Measurements from ENCODE around the gene KCTD12.
A peak's percentile ranks its signal among the peaks of the same experiment; 100 is the strongest.

KCTD12 gene

GRCh38 chr13:76887076-76887563 is 915 bp upstream of the KCTD12 start:
- DNase-seq (ENCODE audit: low spot score), result no peak

- no peak for DNase-seq (ENCODE audit: low spot score)
These were observed 257 bp downstream of the KCTD12 start for GRCh38 chr13:76886005-76886291.

GRCh38 chr13:76885203-76886004 is 801 bp downstream of the KCTD12 start:
- no peak for DNase-seq (ENCODE audit: low spot score)

GRCh38 chr13:76884907-76885202 is 1.4 kb downstream of the KCTD12 start:
- DNase-seq (ENCODE audit: low spot score), result no peak

- no peak for DNase-seq (ENCODE audit: low spot score)
These were observed 1.9 kb downstream of the KCTD12 start for GRCh38 chr13:76884186-76884906.

GRCh38 chr13:76883236-76883635 is 3.0 kb downstream of the KCTD12 start:
- no peak for DNase-seq (ENCODE audit: low spot score)

GRCh38 chr13:76882431-76882830 is 3.8 kb downstream of the KCTD12 start:
- DNase-seq (ENCODE audit: low spot score), result peak; percentile 38

- DNase-seq (ENCODE audit: low spot score), result no peak
These were observed 6.3 kb downstream of the KCTD12 start for GRCh38 chr13:76879883-76880270.

- DNase-seq (ENCODE audit: low spot score), result peak; percentile 60
These were observed 6.9 kb downstream of the KCTD12 start for GRCh38 chr13:76879203-76879882.

- no peak for DNase-seq (ENCODE audit: low spot score)
These were observed 8.2 kb downstream of the KCTD12 start for GRCh38 chr13:76878043-76878442.

- no peak for DNase-seq (ENCODE audit: low spot score)
These were observed 10.9 kb downstream of the KCTD12 start for GRCh38 chr13:76875271-76875815.

- peak; percentile 42 for DNase-seq (ENCODE audit: low spot score)
These were observed 11.7 kb downstream of the KCTD12 start for GRCh38 chr13:76874479-76874878.

- DNase-seq (ENCODE audit: low spot score), result no peak
These were observed 12.8 kb downstream of the KCTD12 start for GRCh38 chr13:76873445-76873844.

GRCh38 chr13:76872675-76873074 is 13.5 kb downstream of the KCTD12 start:
- no peak for DNase-seq (ENCODE audit: low spot score)

- no peak for DNase-seq (ENCODE audit: low spot score)
These were observed 14.8 kb downstream of the KCTD12 start for GRCh38 chr13:76871432-76871831.

- no peak for DNase-seq (ENCODE audit: low spot score)
These were observed 17.8 kb downstream of the KCTD12 start for GRCh38 chr13:76868371-76868770.

- no peak for DNase-seq (ENCODE audit: low spot score)
These were observed 20.2 kb downstream of the KCTD12 start for GRCh38 chr13:76865996-76866503.

- no peak for DNase-seq (ENCODE audit: low spot score)
These were observed 21.1 kb downstream of the KCTD12 start for GRCh38 chr13:76865109-76865508.

- DNase-seq (ENCODE audit: low spot score), result no peak
These were observed 21.9 kb downstream of the KCTD12 start for GRCh38 chr13:76864259-76864658.

- DNase-seq (ENCODE audit: low spot score), result no peak
These were observed 23.2 kb downstream of the KCTD12 start for GRCh38 chr13:76863022-76863421.

GRCh38 chr13:76861859-76862258 is 24.3 kb downstream of the KCTD12 start:
- DNase-seq (ENCODE audit: low spot score), result no peak

- no peak for DNase-seq (ENCODE audit: low spot score)
These were observed 25.5 kb downstream of the KCTD12 start for GRCh38 chr13:76860706-76861105.

GRCh38 chr13:76854894-76855293 is 31.3 kb downstream of the KCTD12 start:
- no peak for DNase-seq (ENCODE audit: low spot score)
